HEK293 (cell line): Measurements from ENCODE around the gene PTH1R.

Experiments used
- CTCF ChIA-PET: fragments of 350-600 bp; formaldehyde crosslinking; extraction: SDS; loops from one replicate; lab custom pipeline; 2021; ENCODE audit warnings: antibody characterized with exemption; lab: Yijun Ruan, JAX
- POLR2A ChIA-PET: fragments of 300-600 bp; formaldehyde crosslinking; extraction: SDS; loops from one replicate; lab custom pipeline; 2020; ENCODE audit warnings: antibody characterized with exemption, inconsistent platforms; lab: Yijun Ruan, JAX
- H3K27ac ChIP-seq: fragments of 200-500 bp; sonication (Bioruptor generic); 2 replicates; pipeline ENCODE4 v1.5.1; 2014; ENCODE audit warnings: low read depth, low read length, control low read depth, inconsistent platforms; ENCODE audit errors: extremely low read depth
- H3K36me3 ChIP-seq, 2 experiments: fragments of 200-500 bp in 1 of 2; sonication (Bioruptor generic) in 1 of 2; 1 replicate in 1 of 2; 2 replicates in 1 of 2; pipeline ENCODE4 v1.5.1; 2014 to 2017; ENCODE audit warnings: inconsistent platforms in 2 of 2, low read length in 2 of 2; ENCODE audit not compliant: control insufficient read depth in 2 of 2, insufficient read depth in 1 of 2
- H3K4me1 ChIP-seq: fragments of 200-500 bp; sonication (Bioruptor generic); 2 replicates; pipeline ENCODE4 v1.5.1; 2014; ENCODE audit warnings: mild to moderate bottlenecking, low read length, inconsistent platforms; ENCODE audit not compliant: control insufficient read depth, insufficient read depth
- H3K4me3 ChIP-seq: 2 replicates; pipeline ENCODE4 v1.5.1; 2011; ENCODE audit warnings: low read depth, mild to moderate bottlenecking, control low read depth, low read length, moderate library complexity
- H3K9me3 ChIP-seq: fragments of 200-500 bp; sonication (Bioruptor generic); 2 replicates; pipeline ENCODE4 v1.5.1; 2014; ENCODE audit warnings: low read depth, low read length, inconsistent platforms; ENCODE audit not compliant: control insufficient read depth, insufficient read depth
- GFI1B ChIP-seq: fragments of 450-650 bp; formaldehyde crosslinking; IDR thresholded peaks from 2 replicates; pipeline ENCODE4 v1.5.1; 2016; ENCODE audit warnings: missing biosample characterization, missing genetic modification characterization
- GLI2 ChIP-seq: fragments of 450-650 bp; formaldehyde crosslinking; IDR thresholded peaks from 2 replicates; pipeline ENCODE4; 2017; ENCODE audit warnings: missing biosample characterization, missing genetic modification characterization, low read depth, borderline replicate concordance
- IKZF3 ChIP-seq: fragments of 450-650 bp; IDR thresholded peaks from 2 replicates; pipeline ENCODE4 v1.5.0; 2018; ENCODE audit warnings: missing biosample characterization, mild to moderate bottlenecking, missing genetic modification characterization, moderate library complexity
- SETDB1 ChIP-seq: IDR thresholded peaks from one replicate; pipeline ENCODE4 v1.6.1; 2017; ENCODE audit warnings: mild to moderate bottlenecking, low read length, moderate library complexity, mixed read lengths; ENCODE audit not compliant: insufficient read length
- SP7 ChIP-seq: fragments of 450-650 bp; formaldehyde crosslinking; IDR thresholded peaks from 2 replicates; pipeline ENCODE4 v1.5.1; 2016; ENCODE audit warnings: missing biosample characterization, missing genetic modification characterization
- YY2 ChIP-seq: fragments of 450-650 bp; formaldehyde crosslinking; IDR thresholded peaks from 2 replicates; pipeline ENCODE4 v1.5.1; 2016; ENCODE audit warnings: missing biosample characterization, missing genetic modification characterization
- ZBTB48 ChIP-seq: fragments of 450-650 bp; formaldehyde crosslinking; IDR thresholded peaks from 2 replicates; pipeline ENCODE4 v1.5.1; 2016; ENCODE audit warnings: missing biosample characterization, missing genetic modification characterization
- ZEB2 ChIP-seq: fragments of 450-650 bp; formaldehyde crosslinking; IDR thresholded peaks from 2 replicates; pipeline ENCODE4 v1.5.1; 2016; ENCODE audit warnings: missing biosample characterization, missing genetic modification characterization
- ZNF10 ChIP-seq: fragments of 450-650 bp; formaldehyde crosslinking; IDR thresholded peaks from 2 replicates; pipeline ENCODE4 v1.5.1; 2017; ENCODE audit warnings: missing biosample characterization, missing genetic modification characterization
- ZNF114 ChIP-seq: fragments of 450-650 bp; formaldehyde crosslinking; IDR thresholded peaks from 2 replicates; pipeline ENCODE4 v1.5.0; 2017; ENCODE audit warnings: missing biosample characterization, missing genetic modification characterization
- ZNF133 ChIP-seq: fragments of 450-650 bp; formaldehyde crosslinking; IDR thresholded peaks from 2 replicates; pipeline ENCODE4 v1.5.1; 2016; ENCODE audit warnings: missing biosample characterization, missing genetic modification characterization
- ZNF157 ChIP-seq: fragments of 450-650 bp; formaldehyde crosslinking; IDR thresholded peaks from 2 replicates; pipeline ENCODE4 v1.5.1; 2016; ENCODE audit warnings: missing biosample characterization, missing genetic modification characterization
- ZNF174 ChIP-seq: fragments of 450-650 bp; formaldehyde crosslinking; IDR thresholded peaks from 2 replicates; pipeline ENCODE4 v1.5.0; 2017; ENCODE audit warnings: missing biosample characterization, mild to moderate bottlenecking, missing genetic modification characterization
- ZNF23 ChIP-seq: fragments of 450-650 bp; formaldehyde crosslinking; IDR thresholded peaks from 2 replicates; pipeline ENCODE4 v1.5.1; 2016; ENCODE audit warnings: missing biosample characterization, missing genetic modification characterization, borderline replicate concordance
- ZNF335 ChIP-seq: fragments of 450-650 bp; formaldehyde crosslinking; conservative IDR thresholded peaks from 2 replicates; pipeline ENCODE4 v1.5.1; 2016; ENCODE audit warnings: missing biosample characterization, missing genetic modification characterization
- ZNF416 ChIP-seq: fragments of 450-650 bp; formaldehyde crosslinking; IDR thresholded peaks from 2 replicates; pipeline ENCODE4 v1.5.1; 2016; ENCODE audit warnings: missing biosample characterization, missing genetic modification characterization
- ZNF48 ChIP-seq: fragments of 450-650 bp; formaldehyde crosslinking; IDR thresholded peaks from 2 replicates; pipeline ENCODE4 v1.5.1; 2016; ENCODE audit warnings: missing biosample characterization, missing genetic modification characterization
- ZNF560 ChIP-seq: fragments of 450-650 bp; formaldehyde crosslinking; IDR thresholded peaks from 2 replicates; pipeline ENCODE4 v1.5.1; 2017; ENCODE audit warnings: missing biosample characterization, missing genetic modification characterization, borderline replicate concordance
- ZNF571 ChIP-seq: fragments of 450-650 bp; formaldehyde crosslinking; IDR thresholded peaks from 2 replicates; pipeline ENCODE4 v1.5.0; 2017; ENCODE audit warnings: missing biosample characterization, missing genetic modification characterization
- ZNF629 ChIP-seq: fragments of 450-650 bp; formaldehyde crosslinking; IDR thresholded peaks from 2 replicates; pipeline ENCODE4 v1.5.1; 2017; ENCODE audit warnings: missing biosample characterization, missing genetic modification characterization
- ZNF654 ChIP-seq: fragments of 450-650 bp; formaldehyde crosslinking; IDR thresholded peaks from 2 replicates; pipeline ENCODE4 v1.5.1; 2016; ENCODE audit warnings: low read depth, missing biosample characterization, missing genetic modification characterization
- ZSCAN16 ChIP-seq: fragments of 450-650 bp; formaldehyde crosslinking; IDR thresholded peaks from 2 replicates; pipeline ENCODE4 v1.5.1; 2016; ENCODE audit warnings: missing biosample characterization, missing genetic modification characterization
- TF ChIP-seq, protein P1 (sequence below): fragments of 450-650 bp; formaldehyde crosslinking; IDR thresholded peaks from 2 replicates; pipeline ENCODE4 v1.5.1; 2017; ENCODE audit warnings: missing biosample characterization, missing genetic modification characterization
- TF ChIP-seq, protein P2 (sequence below): fragments of 450-650 bp; formaldehyde crosslinking; IDR thresholded peaks from 2 replicates; pipeline ENCODE4 v1.5.1; 2016; ENCODE audit warnings: missing biosample characterization, missing genetic modification characterization
- TF ChIP-seq, protein P3 (sequence below): fragments of 450-650 bp; formaldehyde crosslinking; IDR thresholded peaks from 2 replicates; pipeline ENCODE4 v1.5.1; 2017; ENCODE audit warnings: missing biosample characterization, missing genetic modification characterization
- TF ChIP-seq, protein P4 (sequence below): fragments of 450-650 bp; formaldehyde crosslinking; IDR thresholded peaks from 2 replicates; pipeline ENCODE4 v1.5.1; 2016; ENCODE audit warnings: missing biosample characterization, missing genetic modification characterization
- TF ChIP-seq, protein P5 (sequence below): fragments of 450-650 bp; formaldehyde crosslinking; IDR thresholded peaks from 2 replicates; pipeline ENCODE4 v1.5.1; 2016; ENCODE audit warnings: missing biosample characterization, missing genetic modification characterization

PTH1R gene

DNA sequence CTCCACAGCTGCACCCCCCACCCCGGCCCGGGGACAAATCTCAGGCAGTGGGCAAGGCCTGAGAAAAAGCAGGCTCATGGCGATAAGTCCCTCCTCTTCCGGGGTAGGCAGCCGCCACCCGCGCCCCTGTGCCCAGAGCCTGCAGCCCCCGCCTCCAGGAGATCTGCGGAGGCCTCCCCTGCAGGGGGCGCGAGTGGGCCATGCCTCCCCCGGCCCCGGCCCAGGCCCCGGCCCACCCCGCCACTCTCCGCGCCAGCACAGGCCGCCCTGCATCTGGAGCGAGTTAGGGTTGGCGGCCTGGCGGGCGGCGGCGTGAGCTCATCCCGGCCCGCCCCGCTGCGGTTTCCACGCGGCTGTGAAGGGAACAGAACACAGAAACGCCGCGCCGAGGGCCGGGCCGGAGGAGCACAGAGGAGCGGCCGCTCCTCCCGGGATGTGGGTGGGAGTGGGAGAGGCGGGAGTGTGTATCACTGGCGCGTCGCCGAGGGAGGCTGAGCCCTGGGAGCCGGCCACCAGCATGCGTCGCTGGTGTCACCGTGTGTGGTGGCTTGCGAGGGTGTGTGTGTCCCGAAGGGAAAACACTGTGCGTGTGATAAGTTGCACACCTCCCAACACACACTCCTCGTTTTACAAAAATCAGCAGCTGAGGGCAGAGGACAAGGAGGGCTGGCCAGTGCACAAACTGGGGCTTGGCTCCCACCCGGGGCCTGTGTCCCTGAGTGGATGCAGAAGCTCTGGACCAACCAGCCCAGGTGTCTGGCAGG lies 31.5 kb upstream of the PTH1R start:
- Histone ChIP-seq H3K4me3 (peak overlapping the region; percentile 48), H3K9me3 (no peaks in the 10 kb centered on the region), H3K4me1 (no peaks in the 10 kb centered on the region), H3K27ac (peak overlapping the region; percentile 39; the same call in 1 of the 2 replicates), H3K36me3 (no peaks in the 10 kb centered on the region)
- CTCF ChIA-PET, result interaction anchor here (0.6 to 1.9 kb wide), 11 partner anchors 10 to 501 kb away, joined by 3 to 9 read pairs (median 4); no protein-coding TSS in a partner anchor
- POLR2A ChIA-PET, result interaction anchor here (0.8 to 1.3 kb wide), 4 partner anchors 22 to 534 kb away, joined by 3 to 7 read pairs (median 4); partner anchors contain the start of gene PTPN23
- no peak for TF ChIP-seq ZNF157 (tag by site-specific recombination)
- no peak for TF ChIP-seq ZNF416 (tag by site-specific recombination)
- no peak for TF ChIP-seq IKZF3
- no peak for TF ChIP-seq ZNF560 (tag by site-specific recombination)
- peak; percentile 88 for TF ChIP-seq ZNF10 (tag by site-specific recombination)
- no peak for TF ChIP-seq ZNF335 (tag by site-specific recombination)
- TF ChIP-seq ZNF48 (tag by site-specific recombination), result no peak
- no peak for TF ChIP-seq ZNF133
- TF ChIP-seq, protein P1, sequence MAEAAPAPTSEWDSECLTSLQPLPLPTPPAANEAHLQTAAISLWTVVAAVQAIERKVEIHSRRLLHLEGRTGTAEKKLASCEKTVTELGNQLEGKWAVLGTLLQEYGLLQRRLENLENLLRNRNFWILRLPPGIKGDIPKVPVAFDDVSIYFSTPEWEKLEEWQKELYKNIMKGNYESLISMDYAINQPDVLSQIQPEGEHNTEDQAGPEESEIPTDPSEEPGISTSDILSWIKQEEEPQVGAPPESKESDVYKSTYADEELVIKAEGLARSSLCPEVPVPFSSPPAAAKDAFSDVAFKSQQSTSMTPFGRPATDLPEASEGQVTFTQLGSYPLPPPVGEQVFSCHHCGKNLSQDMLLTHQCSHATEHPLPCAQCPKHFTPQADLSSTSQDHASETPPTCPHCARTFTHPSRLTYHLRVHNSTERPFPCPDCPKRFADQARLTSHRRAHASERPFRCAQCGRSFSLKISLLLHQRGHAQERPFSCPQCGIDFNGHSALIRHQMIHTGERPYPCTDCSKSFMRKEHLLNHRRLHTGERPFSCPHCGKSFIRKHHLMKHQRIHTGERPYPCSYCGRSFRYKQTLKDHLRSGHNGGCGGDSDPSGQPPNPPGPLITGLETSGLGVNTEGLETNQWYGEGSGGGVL (tag by site-specific recombination), result peak; percentile 45; the same call in 1 of the 2 replicates
- TF ChIP-seq ZBTB48, result no peak
- no peak; the same call in 1 of the 2 replicates for TF ChIP-seq SP7 (tag by site-specific recombination)
- TF ChIP-seq, protein P2, sequence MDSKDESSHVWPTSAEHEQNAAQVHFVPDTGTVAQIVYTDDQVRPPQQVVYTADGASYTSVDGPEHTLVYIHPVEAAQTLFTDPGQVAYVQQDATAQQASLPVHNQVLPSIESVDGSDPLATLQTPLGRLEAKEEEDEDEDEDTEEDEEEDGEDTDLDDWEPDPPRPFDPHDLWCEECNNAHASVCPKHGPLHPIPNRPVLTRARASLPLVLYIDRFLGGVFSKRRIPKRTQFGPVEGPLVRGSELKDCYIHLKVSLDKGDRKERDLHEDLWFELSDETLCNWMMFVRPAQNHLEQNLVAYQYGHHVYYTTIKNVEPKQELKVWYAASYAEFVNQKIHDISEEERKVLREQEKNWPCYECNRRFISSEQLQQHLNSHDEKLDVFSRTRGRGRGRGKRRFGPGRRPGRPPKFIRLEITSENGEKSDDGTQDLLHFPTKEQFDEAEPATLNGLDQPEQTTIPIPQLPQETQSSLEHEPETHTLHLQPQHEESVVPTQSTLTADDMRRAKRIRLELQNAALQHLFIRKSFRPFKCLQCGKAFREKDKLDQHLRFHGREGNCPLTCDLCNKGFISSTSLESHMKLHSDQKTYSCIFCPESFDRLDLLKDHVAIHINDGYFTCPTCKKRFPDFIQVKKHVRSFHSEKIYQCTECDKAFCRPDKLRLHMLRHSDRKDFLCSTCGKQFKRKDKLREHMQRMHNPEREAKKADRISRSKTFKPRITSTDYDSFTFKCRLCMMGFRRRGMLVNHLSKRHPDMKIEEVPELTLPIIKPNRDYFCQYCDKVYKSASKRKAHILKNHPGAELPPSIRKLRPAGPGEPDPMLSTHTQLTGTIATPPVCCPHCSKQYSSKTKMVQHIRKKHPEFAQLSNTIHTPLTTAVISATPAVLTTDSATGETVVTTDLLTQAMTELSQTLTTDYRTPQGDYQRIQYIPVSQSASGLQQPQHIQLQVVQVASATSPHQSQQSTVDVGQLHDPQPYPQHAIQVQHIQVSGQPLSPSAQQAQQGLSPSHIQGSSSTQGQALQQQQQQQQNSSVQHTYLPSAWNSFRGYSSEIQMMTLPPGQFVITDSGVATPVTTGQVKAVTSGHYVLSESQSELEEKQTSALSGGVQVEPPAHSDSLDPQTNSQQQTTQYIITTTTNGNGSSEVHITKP, result no peak
- no peak for TF ChIP-seq ZSCAN16 (tag by site-specific recombination)
- no peak for TF ChIP-seq GFI1B
- TF ChIP-seq, protein P3, sequence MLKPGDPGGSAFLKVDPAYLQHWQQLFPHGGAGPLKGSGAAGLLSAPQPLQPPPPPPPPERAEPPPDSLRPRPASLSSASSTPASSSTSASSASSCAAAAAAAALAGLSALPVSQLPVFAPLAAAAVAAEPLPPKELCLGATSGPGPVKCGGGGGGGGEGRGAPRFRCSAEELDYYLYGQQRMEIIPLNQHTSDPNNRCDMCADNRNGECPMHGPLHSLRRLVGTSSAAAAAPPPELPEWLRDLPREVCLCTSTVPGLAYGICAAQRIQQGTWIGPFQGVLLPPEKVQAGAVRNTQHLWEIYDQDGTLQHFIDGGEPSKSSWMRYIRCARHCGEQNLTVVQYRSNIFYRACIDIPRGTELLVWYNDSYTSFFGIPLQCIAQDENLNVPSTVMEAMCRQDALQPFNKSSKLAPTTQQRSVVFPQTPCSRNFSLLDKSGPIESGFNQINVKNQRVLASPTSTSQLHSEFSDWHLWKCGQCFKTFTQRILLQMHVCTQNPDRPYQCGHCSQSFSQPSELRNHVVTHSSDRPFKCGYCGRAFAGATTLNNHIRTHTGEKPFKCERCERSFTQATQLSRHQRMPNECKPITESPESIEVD (tag by site-specific recombination), result no peak
- no peak for TF ChIP-seq ZNF174
- no peak for TF ChIP-seq GLI2 (tag by site-specific recombination)
- no peak for TF ChIP-seq SETDB1
- TF ChIP-seq, protein P4, sequence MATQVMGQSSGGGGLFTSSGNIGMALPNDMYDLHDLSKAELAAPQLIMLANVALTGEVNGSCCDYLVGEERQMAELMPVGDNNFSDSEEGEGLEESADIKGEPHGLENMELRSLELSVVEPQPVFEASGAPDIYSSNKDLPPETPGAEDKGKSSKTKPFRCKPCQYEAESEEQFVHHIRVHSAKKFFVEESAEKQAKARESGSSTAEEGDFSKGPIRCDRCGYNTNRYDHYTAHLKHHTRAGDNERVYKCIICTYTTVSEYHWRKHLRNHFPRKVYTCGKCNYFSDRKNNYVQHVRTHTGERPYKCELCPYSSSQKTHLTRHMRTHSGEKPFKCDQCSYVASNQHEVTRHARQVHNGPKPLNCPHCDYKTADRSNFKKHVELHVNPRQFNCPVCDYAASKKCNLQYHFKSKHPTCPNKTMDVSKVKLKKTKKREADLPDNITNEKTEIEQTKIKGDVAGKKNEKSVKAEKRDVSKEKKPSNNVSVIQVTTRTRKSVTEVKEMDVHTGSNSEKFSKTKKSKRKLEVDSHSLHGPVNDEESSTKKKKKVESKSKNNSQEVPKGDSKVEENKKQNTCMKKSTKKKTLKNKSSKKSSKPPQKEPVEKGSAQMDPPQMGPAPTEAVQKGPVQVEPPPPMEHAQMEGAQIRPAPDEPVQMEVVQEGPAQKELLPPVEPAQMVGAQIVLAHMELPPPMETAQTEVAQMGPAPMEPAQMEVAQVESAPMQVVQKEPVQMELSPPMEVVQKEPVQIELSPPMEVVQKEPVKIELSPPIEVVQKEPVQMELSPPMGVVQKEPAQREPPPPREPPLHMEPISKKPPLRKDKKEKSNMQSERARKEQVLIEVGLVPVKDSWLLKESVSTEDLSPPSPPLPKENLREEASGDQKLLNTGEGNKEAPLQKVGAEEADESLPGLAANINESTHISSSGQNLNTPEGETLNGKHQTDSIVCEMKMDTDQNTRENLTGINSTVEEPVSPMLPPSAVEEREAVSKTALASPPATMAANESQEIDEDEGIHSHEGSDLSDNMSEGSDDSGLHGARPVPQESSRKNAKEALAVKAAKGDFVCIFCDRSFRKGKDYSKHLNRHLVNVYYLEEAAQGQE (tag by site-specific recombination), result no peak
- TF ChIP-seq, protein P5, sequence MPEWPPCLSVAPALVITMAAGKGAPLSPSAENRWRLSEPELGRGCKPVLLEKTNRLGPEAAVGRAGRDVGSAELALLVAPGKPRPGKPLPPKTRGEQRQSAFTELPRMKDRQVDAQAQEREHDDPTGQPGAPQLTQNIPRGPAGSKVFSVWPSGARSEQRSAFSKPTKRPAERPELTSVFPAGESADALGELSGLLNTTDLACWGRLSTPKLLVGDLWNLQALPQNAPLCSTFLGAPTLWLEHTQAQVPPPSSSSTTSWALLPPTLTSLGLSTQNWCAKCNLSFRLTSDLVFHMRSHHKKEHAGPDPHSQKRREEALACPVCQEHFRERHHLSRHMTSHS (tag by site-specific recombination), result no peak
- TF ChIP-seq ZNF571 (tag by site-specific recombination), result no peak
- no peak for TF ChIP-seq ZNF654
- TF ChIP-seq ZNF23, result no peak
- no peak for TF ChIP-seq YY2 (tag by site-specific recombination)
- TF ChIP-seq ZEB2, result no peak
- no peak for TF ChIP-seq ZNF114 (tag by site-specific recombination)
- no peak for TF ChIP-seq ZNF629
